Loucy (cell line): ENCODE measurements around the gene PRKCE.

Experiments used
- CTCF ChIP-seq: fragments of 200-600 bp; sonication (generic); conservative IDR thresholded peaks from 2 replicates; pipeline ENCODE4 v1.5.1; 2014; ENCODE audit warnings: mild to moderate bottlenecking, antibody characterized with exemption, low read length
- EZH2phosphoT487 ChIP-seq: fragments of 200-600 bp; IDR thresholded peaks from 2 replicates; pipeline ENCODE4 v1.6.1; 2018; ENCODE audit warnings: antibody characterized with exemption, mild to moderate bottlenecking, moderate library complexity, borderline replicate concordance

- TF ChIP-seq CTCF (no peak), EZH2phosphoT487 (no peak)
Measured at GRCh38 chr2:45745231-45745630, 93.8 kb downstream of the PRKCE start.
